ENCODE measurements around the gene CDH12. TPM values are rescaled to one million over a fixed set of nuclear protein-coding genes. Genes with fewer than 3 reads are reported as not detected.
"Not testable (repeated sequence)": the region's sequence is repeated elsewhere in the genome, so short reads cannot be mapped to it uniquely, and the experiment has no call there.

Gene CDH12
- total RNA-seq: not detected

DNA sequence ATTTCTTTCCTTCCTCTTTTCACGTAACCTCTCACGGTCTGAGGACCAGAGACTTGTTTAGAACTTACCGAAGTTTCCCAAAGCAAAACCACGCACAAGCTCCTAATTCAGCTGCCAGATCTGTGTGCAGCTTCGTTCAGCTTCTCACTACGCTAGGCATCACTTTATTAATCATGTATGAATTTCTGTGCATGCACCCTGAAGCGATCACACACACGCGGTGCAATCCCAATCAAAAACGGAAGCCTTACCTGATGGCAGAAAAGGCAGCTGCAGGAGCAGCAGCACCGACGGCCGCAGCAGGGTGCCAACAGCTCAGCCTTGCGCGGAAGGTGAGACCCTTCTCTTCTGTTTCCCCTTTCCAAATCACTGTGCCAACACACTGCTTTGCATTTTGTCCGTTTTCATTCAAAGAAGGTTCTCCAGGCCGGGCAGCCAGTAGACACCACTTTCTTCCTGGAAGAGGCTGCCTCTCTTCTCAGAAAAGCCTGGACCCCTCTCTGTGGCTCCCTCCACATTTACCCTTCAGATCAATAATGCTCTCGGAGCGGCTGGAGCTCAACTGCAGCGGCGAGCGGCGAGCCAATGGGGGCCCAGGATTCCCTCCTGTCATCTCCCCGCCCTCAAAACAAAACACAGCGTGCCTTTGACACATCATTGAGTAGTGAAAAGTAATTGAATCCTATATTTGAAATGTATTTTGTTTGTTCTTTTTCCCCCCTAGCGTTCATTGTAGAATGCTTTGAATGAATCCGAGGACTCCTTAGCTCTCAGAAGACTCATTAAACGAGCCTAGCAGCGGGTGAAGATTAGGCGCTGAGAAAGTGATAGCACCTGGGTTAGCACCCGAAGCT lies at the start of gene CDH12:
TSS of gene CDH12 (minus strand) at position 538 of the 854 bp plus-strand sequence.
- Mint-ChIP-seq H3K27ac (no peak within 1 kb of the TSS), H3K4me1 (peaks cover 6% of the 10 kb centered on the region), H3K4me3 (peak within 1 kb of the TSS; percentile 47), H3K9me3 (no peaks in the 10 kb centered on the region), H3K36me3 (ENCODE audit: low read depth) (no peaks in the 10 kb centered on the region), H3K27me3 (no peaks in the 10 kb centered on the region)
- no peak for ATAC-seq (replicated peaks)

DNA sequence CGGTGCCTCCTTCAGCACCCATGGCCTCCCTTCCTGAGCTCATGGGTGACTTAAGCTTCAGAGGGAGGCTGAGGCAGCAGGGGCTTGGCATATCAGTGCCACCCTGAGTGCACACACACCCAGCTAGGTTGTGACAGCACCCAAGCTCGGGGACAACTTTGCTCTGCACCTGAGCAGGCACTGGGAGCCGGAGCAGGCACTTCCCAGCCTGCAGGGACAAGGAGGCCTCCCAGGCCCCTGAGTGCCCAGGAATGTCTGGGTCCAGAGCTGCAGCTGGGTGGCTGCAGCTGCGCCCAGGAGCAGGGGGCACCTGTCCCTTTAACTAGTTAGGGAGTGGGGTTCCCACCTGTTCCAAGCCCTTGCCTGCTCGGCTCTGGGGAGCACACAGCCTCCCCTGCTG lies 48.7 kb upstream of the CDH12 start:
- peaks cover 4% of the 10 kb centered on the region for H3K9me3 Mint-ChIP-seq

DNA sequence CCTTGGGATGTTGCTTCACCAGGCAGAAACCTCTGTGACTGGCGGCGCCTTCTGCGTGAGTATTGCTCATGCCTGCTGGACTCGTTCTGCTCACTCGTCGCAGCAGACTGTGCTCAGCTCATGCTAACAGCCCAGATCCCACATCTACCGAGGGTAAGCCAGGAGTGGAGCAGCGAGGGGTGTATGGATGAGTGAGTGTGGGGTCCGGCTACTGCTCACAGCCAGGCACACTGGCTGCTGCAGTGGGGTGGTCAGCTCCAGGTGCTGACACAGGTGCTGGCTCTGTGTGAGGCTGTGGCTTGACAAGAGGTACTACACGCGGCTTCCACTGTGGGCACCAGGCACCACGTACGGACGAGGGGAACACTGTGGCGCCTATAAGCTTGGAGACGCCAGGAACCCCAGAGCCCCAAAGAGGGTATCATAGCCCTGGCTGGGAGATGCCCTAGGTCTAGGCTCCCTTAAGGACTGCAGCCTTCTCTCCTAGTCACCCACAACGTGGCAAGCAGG lies 47.7 kb upstream of the CDH12 start:
- Mint-ChIP-seq H3K4me3 (no peak overlapping the region), H3K27me3 (no peaks in the 10 kb centered on the region), H3K9me3 (peaks cover 6% of the 10 kb centered on the region), H3K4me1 (no peaks in the 10 kb centered on the region), H3K27ac (no peak overlapping the region), H3K36me3 (ENCODE audit: low read depth) (no peaks in the 10 kb centered on the region)
- no peak for ATAC-seq (replicated peaks)

More for the DNA sequence above, 48.7 kb upstream of the CDH12 start:
- Mint-ChIP-seq H3K27ac (no peak overlapping the region), H3K36me3 (ENCODE audit: low read depth) (no peaks in the 10 kb centered on the region), H3K27me3 (no peaks in the 10 kb centered on the region), H3K4me3 (no peak overlapping the region), H3K4me1 (no peaks in the 10 kb centered on the region)
- no peak for ATAC-seq (replicated peaks)

DNA sequence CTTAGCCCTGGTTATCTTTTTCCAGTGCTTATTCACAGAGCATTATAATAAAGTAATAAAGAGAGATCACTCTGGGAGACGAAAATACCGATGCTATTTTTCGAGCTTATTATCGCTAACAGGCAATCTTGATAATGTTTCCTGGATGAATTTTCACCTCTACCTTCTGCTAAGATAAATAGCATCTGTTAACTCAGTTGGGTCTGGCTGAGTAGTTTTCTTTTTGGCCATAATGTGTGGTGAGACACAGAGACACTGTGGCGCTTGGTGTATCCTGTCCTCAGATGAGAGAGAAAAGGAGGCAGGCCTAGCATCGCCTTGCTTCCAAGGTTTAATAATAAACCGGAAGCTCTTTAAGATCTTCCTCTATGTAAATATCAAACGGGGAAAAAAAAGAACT lies 46.2 kb upstream of the CDH12 start:
- Mint-ChIP-seq H3K27me3 (no peaks in the 10 kb centered on the region), H3K36me3 (ENCODE audit: low read depth) (no peaks in the 10 kb centered on the region), H3K9me3 (peaks cover 9% of the 10 kb centered on the region), H3K4me3 (no peak overlapping the region), H3K4me1 (no peaks in the 10 kb centered on the region), H3K27ac (no peak overlapping the region)
- no peak for ATAC-seq (replicated peaks)

DNA sequence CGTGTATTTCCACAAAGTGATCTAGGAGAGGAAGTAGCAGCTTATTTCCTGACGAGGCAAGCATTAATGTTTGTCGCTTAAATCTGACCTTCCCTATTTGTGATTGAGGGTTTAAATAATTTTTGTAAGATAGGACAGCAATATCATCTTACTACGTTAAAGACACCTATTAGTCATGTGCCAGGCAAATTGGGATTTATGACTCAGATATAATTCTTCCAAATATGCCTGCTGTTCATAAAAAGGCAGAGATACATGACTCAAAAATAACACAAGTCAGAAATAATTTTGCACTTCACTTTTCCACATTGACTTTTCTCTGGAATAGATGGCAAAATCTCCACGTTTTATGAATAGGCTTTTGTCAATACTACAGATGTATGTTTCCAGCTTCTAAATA lies 43.0 kb upstream of the CDH12 start:
- H3K27me3 Mint-ChIP-seq: no peaks in the 10 kb centered on the region
- no peak overlapping the region for H3K4me3 Mint-ChIP-seq
- no peaks in the 10 kb centered on the region for H3K4me1 Mint-ChIP-seq
- H3K9me3 Mint-ChIP-seq: peaks cover 14% of the 10 kb centered on the region
- no peaks in the 10 kb centered on the region for H3K36me3 Mint-ChIP-seq (ENCODE audit: low read depth)
- H3K27ac Mint-ChIP-seq: no peak overlapping the region
- no peak for ATAC-seq (replicated peaks)

DNA sequence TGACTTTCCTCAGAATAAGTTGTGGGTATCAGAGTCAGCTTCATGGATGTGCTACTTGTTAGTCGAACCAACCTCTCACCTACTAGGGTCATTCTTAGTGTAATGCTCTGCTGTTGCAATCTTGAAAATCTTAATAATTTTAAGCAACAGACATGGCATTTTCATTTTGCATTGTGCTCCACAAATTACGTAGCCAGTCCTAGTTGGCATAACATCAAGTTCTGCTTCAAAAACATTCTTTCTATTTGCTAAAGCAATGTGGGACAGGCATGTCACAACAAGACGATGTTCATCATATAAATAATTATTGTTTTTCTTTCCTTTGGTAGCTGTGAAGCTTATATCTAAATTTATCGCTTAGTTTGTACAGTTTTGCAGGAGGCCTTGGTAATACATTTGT lies 39.3 kb upstream of the CDH12 start:
- H3K4me3 Mint-ChIP-seq: no peak overlapping the region
- peaks cover 17% of the 10 kb centered on the region for H3K9me3 Mint-ChIP-seq
- H3K4me1 Mint-ChIP-seq: no peaks in the 10 kb centered on the region
- no peaks in the 10 kb centered on the region for H3K27me3 Mint-ChIP-seq
- no peak for ATAC-seq (replicated peaks)
- no peaks in the 10 kb centered on the region for H3K36me3 Mint-ChIP-seq (ENCODE audit: low read depth)
- H3K27ac Mint-ChIP-seq: no peak overlapping the region

DNA sequence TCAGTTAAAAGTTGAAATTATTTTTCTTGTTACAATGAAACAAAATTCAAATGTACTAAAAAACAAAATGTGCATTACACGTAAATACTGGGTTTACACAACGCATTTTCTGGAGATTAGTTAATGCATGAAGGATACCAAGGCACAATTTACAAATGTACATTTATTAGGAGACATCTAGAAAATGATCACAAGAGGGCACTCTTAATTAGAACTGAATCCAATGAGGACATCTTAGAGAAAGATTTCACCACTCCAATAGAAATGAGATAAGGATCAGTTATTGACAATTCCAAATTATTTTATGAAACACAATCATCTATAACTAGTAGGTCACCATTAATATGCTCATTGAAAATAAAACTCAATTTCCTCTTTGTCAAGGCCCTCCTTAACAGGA lies 36.6 kb upstream of the CDH12 start:
- H3K4me3 Mint-ChIP-seq: no peak overlapping the region
- no peak for ATAC-seq (replicated peaks)
- no peak overlapping the region for H3K27ac Mint-ChIP-seq
- no peaks in the 10 kb centered on the region for H3K36me3 Mint-ChIP-seq (ENCODE audit: low read depth)
- H3K9me3 Mint-ChIP-seq: peaks cover 10% of the 10 kb centered on the region
- no peaks in the 10 kb centered on the region for H3K4me1 Mint-ChIP-seq
- H3K27me3 Mint-ChIP-seq: no peaks in the 10 kb centered on the region

DNA sequence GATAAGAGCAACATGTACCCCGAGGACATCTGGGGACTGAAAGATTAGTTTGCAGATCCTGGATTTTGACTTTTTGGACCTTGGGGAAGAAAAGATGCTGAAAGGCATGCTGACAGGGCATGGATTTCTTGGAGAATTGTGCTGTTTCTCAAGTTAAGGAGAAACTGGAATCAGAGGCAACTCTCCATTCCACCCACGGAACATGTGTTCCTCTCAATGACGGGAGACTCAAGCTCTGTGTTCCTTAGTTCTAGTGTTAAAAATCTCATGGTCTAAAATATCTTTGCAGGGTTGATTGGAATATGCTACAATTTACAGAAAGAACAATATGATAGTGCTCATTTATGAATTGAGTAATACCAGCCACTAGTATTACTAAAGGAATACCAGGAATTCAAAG lies 34.4 kb upstream of the CDH12 start:
- no peak overlapping the region for H3K27ac Mint-ChIP-seq
- H3K4me1 Mint-ChIP-seq: no peaks in the 10 kb centered on the region
- no peaks in the 10 kb centered on the region for H3K36me3 Mint-ChIP-seq (ENCODE audit: low read depth)
- H3K27me3 Mint-ChIP-seq: no peaks in the 10 kb centered on the region
- no peak for ATAC-seq (replicated peaks)
- no peak overlapping the region for H3K4me3 Mint-ChIP-seq
- peaks cover 15% of the 10 kb centered on the region for H3K9me3 Mint-ChIP-seq

DNA sequence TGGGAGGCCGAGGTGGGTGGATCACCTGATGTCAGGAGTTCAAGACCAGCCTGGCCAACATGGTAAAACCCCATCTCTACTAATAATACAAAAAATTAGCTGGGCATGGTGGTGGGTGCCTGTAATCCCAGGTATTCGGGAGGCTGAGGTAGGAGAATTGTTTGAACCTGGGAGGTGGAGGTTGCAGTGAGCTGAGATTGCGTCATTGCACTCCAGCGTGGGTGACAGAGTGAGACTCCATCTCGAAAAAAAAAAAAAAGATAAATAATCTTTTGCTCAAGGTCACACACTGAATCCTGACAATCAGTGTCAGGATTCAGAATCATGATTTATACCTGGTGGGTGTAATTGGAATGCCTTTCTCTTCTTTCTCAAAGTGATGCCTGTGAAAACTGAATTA lies 5.8 kb upstream of the CDH12 start:
- not testable (repeated sequence) for H3K36me3 Mint-ChIP-seq (ENCODE audit: low read depth); H3K27ac Mint-ChIP-seq; H3K4me3 Mint-ChIP-seq; H3K9me3 Mint-ChIP-seq; H3K27me3 Mint-ChIP-seq; ATAC-seq (replicated peaks); H3K4me1 Mint-ChIP-seq

DNA sequence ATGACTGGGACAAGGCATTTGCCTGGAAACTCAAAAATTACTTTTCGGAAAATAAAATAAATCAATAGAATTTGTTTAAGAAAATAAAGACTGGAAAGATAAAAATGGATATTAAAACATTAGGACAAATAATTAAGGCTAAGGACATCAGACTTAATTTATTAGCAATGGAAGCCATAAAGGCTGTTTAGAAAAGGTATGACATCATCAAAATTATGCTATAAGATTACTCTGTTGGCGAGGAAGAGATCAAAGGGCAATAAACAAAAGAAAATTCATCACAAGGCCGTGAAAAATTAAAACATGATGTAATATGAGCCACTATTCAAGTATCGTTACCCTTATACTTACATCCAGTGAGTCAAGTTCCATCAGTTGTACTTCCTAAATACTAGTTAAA lies 2.7 kb upstream of the CDH12 start:
- Mint-ChIP-seq H3K4me1 (peaks cover 6% of the 10 kb centered on the region), H3K9me3 (no peaks in the 10 kb centered on the region), H3K4me3 (no peak overlapping the region), H3K27me3 (no peaks in the 10 kb centered on the region), H3K27ac (no peak overlapping the region), H3K36me3 (ENCODE audit: low read depth) (no peaks in the 10 kb centered on the region)
- ATAC-seq (replicated peaks): no peak

DNA sequence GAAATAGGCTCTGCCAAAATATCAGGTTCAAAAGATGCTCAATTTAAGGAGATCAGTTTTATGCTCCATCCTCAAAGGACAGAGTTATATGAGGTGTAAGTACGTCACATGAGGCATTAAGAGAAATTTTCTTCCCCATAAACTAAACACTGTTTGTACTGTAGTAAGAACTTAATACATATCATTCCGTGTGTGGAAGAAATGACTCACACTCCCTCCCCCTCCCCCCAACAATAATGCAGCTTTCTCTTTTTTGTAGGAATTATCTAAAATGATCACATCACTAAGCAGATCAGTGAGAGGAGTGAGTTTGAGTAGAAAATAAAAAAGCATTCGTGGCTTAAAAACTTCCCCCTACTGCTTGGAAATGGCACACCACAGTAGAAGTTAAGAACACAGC lies 2.2 kb downstream of the CDH12 start:
- Mint-ChIP-seq H3K4me3 (no peak overlapping the region), H3K4me1 (peaks cover 6% of the 10 kb centered on the region), H3K9me3 (peaks cover 4% of the 10 kb centered on the region), H3K27ac (no peak overlapping the region), H3K27me3 (no peaks in the 10 kb centered on the region), H3K36me3 (ENCODE audit: low read depth) (no peaks in the 10 kb centered on the region)
- ATAC-seq (replicated peaks): no peak

DNA sequence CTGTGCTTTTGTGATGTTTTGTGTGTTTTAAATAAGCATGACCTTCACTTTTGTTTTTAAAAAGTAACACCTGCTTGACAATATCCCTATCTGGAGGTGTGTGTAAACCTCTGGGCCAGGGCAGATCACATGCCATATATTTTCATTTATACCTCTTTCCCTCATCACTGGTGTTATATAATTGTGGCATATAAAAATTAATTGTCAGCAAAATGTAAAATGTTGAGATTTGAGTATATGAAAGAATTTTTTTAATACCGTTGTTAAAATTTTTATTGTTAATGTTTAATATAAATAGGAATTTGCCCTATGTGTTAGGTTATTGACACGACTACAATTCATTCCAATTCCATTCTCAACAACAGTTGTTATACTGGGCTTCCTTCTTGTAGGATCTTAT lies 6.5 kb downstream of the CDH12 start:
- H3K27me3 Mint-ChIP-seq: no peaks in the 10 kb centered on the region
- no peak overlapping the region for H3K27ac Mint-ChIP-seq

DNA sequence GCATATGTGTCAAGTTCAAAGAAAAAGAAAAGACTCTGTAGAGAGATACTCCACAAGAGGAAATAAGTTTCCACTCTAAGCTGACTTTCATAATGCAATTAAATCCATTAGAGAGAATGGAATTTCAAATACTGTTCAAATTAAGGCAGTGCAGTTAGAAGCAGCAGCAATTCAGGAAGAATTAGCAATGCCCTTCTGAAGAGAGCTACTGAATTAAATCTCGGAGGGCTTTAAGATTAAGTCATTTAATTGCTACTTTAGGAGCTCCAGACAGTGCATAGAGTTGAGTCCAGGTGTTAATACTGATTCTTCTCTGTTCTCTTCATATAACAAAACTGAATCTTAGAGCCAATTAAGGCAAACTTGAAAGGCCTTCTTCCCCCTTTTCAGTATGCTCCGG lies 8.5 kb downstream of the CDH12 start:
- Mint-ChIP-seq H3K27me3 (no peaks in the 10 kb centered on the region), H3K4me1 (no peaks in the 10 kb centered on the region), H3K36me3 (ENCODE audit: low read depth) (no peaks in the 10 kb centered on the region), H3K9me3 (peaks cover 21% of the 10 kb centered on the region), H3K27ac (no peak overlapping the region), H3K4me3 (no peak overlapping the region)
- ATAC-seq (replicated peaks): no peak

More for the DNA sequence above, 6.5 kb downstream of the CDH12 start:
- H3K36me3 Mint-ChIP-seq (ENCODE audit: low read depth): no peaks in the 10 kb centered on the region
- H3K4me3 Mint-ChIP-seq: no peak overlapping the region
- H3K4me1 Mint-ChIP-seq: no peaks in the 10 kb centered on the region
- ATAC-seq (replicated peaks): no peak
- H3K9me3 Mint-ChIP-seq: peaks cover 11% of the 10 kb centered on the region

DNA sequence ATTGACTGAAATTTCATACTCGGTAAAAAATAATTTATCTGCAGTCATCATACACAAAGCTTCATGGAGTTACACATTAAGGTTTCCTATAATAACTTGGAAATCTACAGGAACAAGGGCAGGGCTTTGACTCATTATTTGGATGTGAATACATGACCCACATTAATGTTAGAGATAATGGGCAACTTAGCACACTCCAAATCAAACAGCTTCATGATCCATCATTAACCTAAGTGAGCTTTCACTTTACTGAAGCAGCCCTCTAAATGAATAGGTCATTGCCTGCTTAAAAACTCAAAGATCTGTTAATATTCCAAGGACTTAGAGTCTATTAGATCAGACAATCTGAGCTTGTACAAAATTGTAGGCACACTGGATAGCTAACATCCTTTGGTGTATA lies 9.0 kb downstream of the CDH12 start:
- no peak for ATAC-seq (replicated peaks)
- Mint-ChIP-seq H3K36me3 (ENCODE audit: low read depth) (no peaks in the 10 kb centered on the region), H3K27ac (no peak overlapping the region), H3K9me3 (peaks cover 21% of the 10 kb centered on the region), H3K27me3 (no peaks in the 10 kb centered on the region), H3K4me3 (no peak overlapping the region), H3K4me1 (no peaks in the 10 kb centered on the region)

DNA sequence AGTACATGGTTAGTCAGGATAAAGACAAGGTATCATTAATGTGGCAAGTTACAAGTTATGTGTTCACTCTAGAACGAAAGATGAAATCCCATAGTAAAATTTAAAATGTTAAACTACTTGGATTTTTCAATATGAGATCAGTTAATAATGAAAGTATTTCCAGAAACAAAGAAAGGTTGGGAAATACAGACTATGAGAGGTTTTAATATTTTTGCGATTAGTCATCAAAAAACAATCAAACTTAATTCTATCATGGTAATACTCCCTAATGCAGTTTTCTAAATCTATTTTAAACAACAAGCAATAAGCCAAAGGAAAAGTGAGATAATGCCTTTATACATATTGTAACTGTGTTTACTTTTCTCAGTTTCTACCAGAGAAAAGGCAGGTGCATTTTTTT lies 10.6 kb downstream of the CDH12 start:
- no peak overlapping the region for H3K4me3 Mint-ChIP-seq
- H3K36me3 Mint-ChIP-seq (ENCODE audit: low read depth): no peaks in the 10 kb centered on the region
- H3K9me3 Mint-ChIP-seq: peaks cover 21% of the 10 kb centered on the region
- H3K4me1 Mint-ChIP-seq: no peaks in the 10 kb centered on the region
- no peaks in the 10 kb centered on the region for H3K27me3 Mint-ChIP-seq
- ATAC-seq (replicated peaks): no peak
- H3K27ac Mint-ChIP-seq: no peak overlapping the region

All from activated T-helper 17 cell treated with anti-CD3 and anti-CD28 coated beads, Interleukin-2, amount 50 U/mL, for 72 hours (primary cell).